ENCODE data around the gene SEH1L.

DNA sequence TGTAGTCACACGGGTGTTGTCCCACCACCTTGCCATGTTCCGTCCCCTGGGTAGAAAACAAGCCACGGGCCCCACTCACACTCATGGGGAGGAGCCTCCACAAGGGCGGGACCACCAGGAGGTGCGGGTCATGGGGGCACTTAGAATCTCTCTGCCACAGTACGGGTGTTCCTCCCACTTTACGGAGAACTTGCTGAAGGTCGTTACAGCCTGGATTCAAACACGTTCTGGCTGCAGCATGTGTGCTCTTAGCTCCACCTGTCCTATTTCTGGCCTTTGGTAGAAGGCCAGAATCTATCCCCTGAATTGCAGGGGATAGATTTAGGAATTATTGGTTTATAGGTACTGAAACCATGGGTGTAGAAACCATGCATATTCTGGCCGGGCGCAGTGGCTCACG lies 28.5 kb downstream of the SEH1L start:
- TF ChIP-seq, protein P1, sequence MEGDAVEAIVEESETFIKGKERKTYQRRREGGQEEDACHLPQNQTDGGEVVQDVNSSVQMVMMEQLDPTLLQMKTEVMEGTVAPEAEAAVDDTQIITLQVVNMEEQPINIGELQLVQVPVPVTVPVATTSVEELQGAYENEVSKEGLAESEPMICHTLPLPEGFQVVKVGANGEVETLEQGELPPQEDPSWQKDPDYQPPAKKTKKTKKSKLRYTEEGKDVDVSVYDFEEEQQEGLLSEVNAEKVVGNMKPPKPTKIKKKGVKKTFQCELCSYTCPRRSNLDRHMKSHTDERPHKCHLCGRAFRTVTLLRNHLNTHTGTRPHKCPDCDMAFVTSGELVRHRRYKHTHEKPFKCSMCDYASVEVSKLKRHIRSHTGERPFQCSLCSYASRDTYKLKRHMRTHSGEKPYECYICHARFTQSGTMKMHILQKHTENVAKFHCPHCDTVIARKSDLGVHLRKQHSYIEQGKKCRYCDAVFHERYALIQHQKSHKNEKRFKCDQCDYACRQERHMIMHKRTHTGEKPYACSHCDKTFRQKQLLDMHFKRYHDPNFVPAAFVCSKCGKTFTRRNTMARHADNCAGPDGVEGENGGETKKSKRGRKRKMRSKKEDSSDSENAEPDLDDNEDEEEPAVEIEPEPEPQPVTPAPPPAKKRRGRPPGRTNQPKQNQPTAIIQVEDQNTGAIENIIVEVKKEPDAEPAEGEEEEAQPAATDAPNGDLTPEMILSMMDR (IDR thresholded peaks at IDR 0.05), result no peak
- no peak for TF ChIP-seq POLR2A (IDR thresholded peaks at IDR 0.05)

Measured in vagina (tissue), 2 donors.